Right lobe of liver (tissue), 4 donors: ENCODE data around the gene GATB.

Source experiments
- POLR2A ChIP-seq: fragments of 450-650 bp; IDR thresholded peaks from one replicate; pipeline ENCODE4 v1.6.1; 2017; ENCODE audit warnings: antibody characterized with exemption, mild to moderate bottlenecking
- TF ChIP-seq, protein P1 (sequence below), 4 donors: fragments of 200-600 bp in 3 of 4; fragments of 450-650 bp in 1 of 4; IDR thresholded peaks; one replicate each; pipeline versions ENCODE4 v1.5.1 to v1.8.0; 2016 to 2022; ENCODE audit warnings: antibody characterized with exemption in 4 of 4, mild to moderate bottlenecking in 2 of 4
- donor health status: DM: no; HTN: no; CAD: no.
- donor health status: DM: no; HTN: no; CAD: no.
- donor health status: DM: no; HTN: yes; CAD: no.

DNA sequence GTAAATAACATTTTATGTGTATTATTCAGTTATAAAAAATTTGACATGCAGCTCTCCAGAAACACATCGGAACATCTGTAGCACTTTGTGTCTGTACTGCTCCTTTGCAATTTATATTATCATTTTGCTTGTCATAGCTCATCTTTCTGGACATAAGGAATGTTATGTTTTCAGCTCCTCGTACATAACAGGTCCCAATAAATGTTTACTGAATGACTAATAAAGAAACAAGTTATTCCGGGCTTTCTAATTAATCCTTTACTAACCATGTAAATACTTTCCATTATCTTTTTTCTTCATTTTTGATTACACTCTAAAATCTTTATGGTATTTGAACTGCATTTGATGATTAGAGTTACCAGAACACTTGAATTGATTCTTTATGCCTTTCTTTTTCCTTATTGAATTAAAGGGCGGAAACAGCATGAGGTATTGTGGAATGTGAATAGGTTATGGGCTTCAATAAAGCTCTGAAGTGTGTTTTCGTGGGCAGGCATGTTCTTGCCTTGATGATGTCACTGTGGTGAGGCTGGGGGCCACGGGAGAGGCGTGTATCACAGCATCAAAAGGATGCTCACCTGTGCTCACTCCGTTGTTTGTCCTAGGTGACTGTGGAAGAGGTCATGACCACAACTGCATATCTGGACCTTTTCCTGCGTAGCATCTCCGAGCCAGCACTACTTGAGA is 131.6 kb downstream of the GATB start:
- TF ChIP-seq, protein P1, sequence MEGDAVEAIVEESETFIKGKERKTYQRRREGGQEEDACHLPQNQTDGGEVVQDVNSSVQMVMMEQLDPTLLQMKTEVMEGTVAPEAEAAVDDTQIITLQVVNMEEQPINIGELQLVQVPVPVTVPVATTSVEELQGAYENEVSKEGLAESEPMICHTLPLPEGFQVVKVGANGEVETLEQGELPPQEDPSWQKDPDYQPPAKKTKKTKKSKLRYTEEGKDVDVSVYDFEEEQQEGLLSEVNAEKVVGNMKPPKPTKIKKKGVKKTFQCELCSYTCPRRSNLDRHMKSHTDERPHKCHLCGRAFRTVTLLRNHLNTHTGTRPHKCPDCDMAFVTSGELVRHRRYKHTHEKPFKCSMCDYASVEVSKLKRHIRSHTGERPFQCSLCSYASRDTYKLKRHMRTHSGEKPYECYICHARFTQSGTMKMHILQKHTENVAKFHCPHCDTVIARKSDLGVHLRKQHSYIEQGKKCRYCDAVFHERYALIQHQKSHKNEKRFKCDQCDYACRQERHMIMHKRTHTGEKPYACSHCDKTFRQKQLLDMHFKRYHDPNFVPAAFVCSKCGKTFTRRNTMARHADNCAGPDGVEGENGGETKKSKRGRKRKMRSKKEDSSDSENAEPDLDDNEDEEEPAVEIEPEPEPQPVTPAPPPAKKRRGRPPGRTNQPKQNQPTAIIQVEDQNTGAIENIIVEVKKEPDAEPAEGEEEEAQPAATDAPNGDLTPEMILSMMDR (IDR thresholded peaks at IDR 0.05), result no peak
- no peak for TF ChIP-seq POLR2A
